CD4-positive, alpha-beta memory T cell (primary cell): ENCODE results near the gene MCUB. TPM values are rescaled to one million over a fixed set of nuclear protein-coding genes. Genes with fewer than 3 reads are reported as not detected.

Experiments
- CTCF ChIA-PET: fragments of 350-600 bp; sonication (Branson Sonifier 250); formaldehyde crosslinking; loops from one replicate; lab custom pipeline; 2021; ENCODE audit warnings: inconsistent platforms; ENCODE audit not compliant: partially characterized antibody; lab: Charles Lee
- POLR2A ChIA-PET: fragments of 350-600 bp; sonication (Branson Sonifier 250); formaldehyde crosslinking; loops from one replicate; lab custom pipeline; 2021; ENCODE audit not compliant: partially characterized antibody; lab: Charles Lee
- DNase-seq, 5 donors: peaks; one replicate each; pipeline versions ENCODE4 v3.0.0 to v3.0.0-alpha.2; 2020 to 2022; ENCODE audit warnings: mixed read lengths in 1 of 5
- H3K27ac ChIP-seq: one replicate; pipeline ENCODE4 v1.7.0; 2013; ENCODE audit warnings: low read depth, low read length
- H3K27me3 ChIP-seq: 2 replicates; pipeline ENCODE4 v1.7.0; 2013; ENCODE audit warnings: mild to moderate bottlenecking, low read length, moderate library complexity; ENCODE audit not compliant: insufficient read depth
- H3K36me3 ChIP-seq: 2 replicates; pipeline ENCODE4 v1.7.0; 2013; ENCODE audit warnings: mild to moderate bottlenecking, low read length, moderate library complexity; ENCODE audit not compliant: insufficient read depth
- H3K4me1 ChIP-seq: 2 replicates; pipeline ENCODE4 v1.7.0; 2013; ENCODE audit warnings: mild to moderate bottlenecking, low read length, moderate library complexity; ENCODE audit not compliant: insufficient read depth
- H3K4me3 ChIP-seq, 2 donors: one replicate each; pipeline ENCODE4 v1.7.0; 2013; ENCODE audit warnings: low read length in 2 of 2, mild to moderate bottlenecking in 1 of 2
- H3K9me3 ChIP-seq, 2 donors: one replicate each; pipeline ENCODE4 v1.7.0; 2013; ENCODE audit warnings: low read length in 2 of 2, control low read depth in 1 of 2; ENCODE audit not compliant: control insufficient read depth in 1 of 2
- H3K27ac Mint-ChIP-seq, 7 donors: one replicate each; pipeline ENCODE4 v1.8.0; 2020 to 2021; ENCODE audit warnings: mixed read lengths in 7 of 7, mild to moderate bottlenecking in 6 of 7, inconsistent platforms in 3 of 7, moderate library complexity in 3 of 7
- H3K27me3 Mint-ChIP-seq, 2 donors: one replicate each; pipeline ENCODE4 v1.8.0; 2020 to 2021; ENCODE audit warnings: mixed read lengths in 2 of 2
- H3K36me3 Mint-ChIP-seq, 2 donors: one replicate each; pipeline ENCODE4 v1.8.0; 2020 to 2021; ENCODE audit warnings: mixed read lengths in 2 of 2, inconsistent platforms in 1 of 2, mild to moderate bottlenecking in 1 of 2
- H3K4me1 Mint-ChIP-seq, 4 donors: one replicate each; pipeline ENCODE4 v1.8.0; 2020 to 2021; ENCODE audit warnings: mixed read lengths in 4 of 4, mild to moderate bottlenecking in 1 of 4
- H3K4me3 Mint-ChIP-seq, 8 donors: one replicate each; pipeline ENCODE4 v1.8.0; 2020 to 2021; ENCODE audit warnings: mixed read lengths in 8 of 8, mild to moderate bottlenecking in 7 of 8, moderate library complexity in 6 of 8, inconsistent platforms in 3 of 8
- H3K9me3 Mint-ChIP-seq, 8 donors: one replicate each; pipeline ENCODE4 v1.8.0; 2020 to 2021; ENCODE audit warnings: mixed read lengths in 8 of 8, mild to moderate bottlenecking in 5 of 8, inconsistent platforms in 3 of 8, moderate library complexity in 1 of 8
- intact Hi-C: fragments of 100-400 bp; cut with micrococcal nuclease; formaldehyde crosslinking; loops from one replicate; pipeline ENCODE4 v1.15.1; 2023
- polyA plus RNA-seq, 2 donors: library from polyadenylated mRNA; unstranded; fragments of 300-500 nt; fragmentation: Illumina TruSeq; gene quantifications; one replicate each; pipeline ENCODE4 v1.2.3, GENCODE V29; 2021
- total RNA-seq, 2 experiments: library from RNA; stranded (reverse); gene quantifications; one replicate each; pipeline ENCODE4 v1.2.3, GENCODE V29; 2021

The MCUB gene
- total and polyA plus RNA-seq, 4 experiments from 2014 or later = 142 to 299 (median 160) TPM

- H3K36me3 ChIP-seq = peaks cover 12% of the 10 kb centered on the region
- H3K27me3 ChIP-seq = no peaks in the 10 kb centered on the region
- ChIA-PET POLR2A (interaction anchor here (0.6 to 3.0 kb wide), 7 partner anchors 9 to 258 kb away, joined by 3 to 21 read pairs (median 5); partner anchors contain the start of genes CASP6, MCUB and PLA2G12A), CTCF (interaction anchor here (1.0 to 1.5 kb wide), 2 partner anchors 13 to 259 kb away, joined by 3 to 5 read pairs; partner anchors contain the start of gene CASP6)
- H3K4me3 Mint-ChIP-seq = peak overlapping the region; percentile 9 to 83 (median 74)
- intact Hi-C loops = loop anchor here (1.0 to 2.0 kb wide), 2 partner anchors 12 to 43 kb away; partner anchors contain the start of gene CASP6
- peak overlapping the region; percentile 7 for H3K27ac ChIP-seq
- H3K36me3 Mint-ChIP-seq = peaks cover 66 to 69% of the 10 kb centered on the region in 2 donors
- H3K27ac Mint-ChIP-seq = peak overlapping the region; percentile 79 to 93 (median 86)
- no peaks in the 10 kb centered on the region for H3K9me3 Mint-ChIP-seq
- no peaks in the 10 kb centered on the region for H3K27me3 Mint-ChIP-seq
- no peak for DNase-seq
- H3K9me3 ChIP-seq = no peaks in the 10 kb centered on the region
- peaks cover 27 to 46% (median 38%) of the 10 kb centered on the region in 4 donors for H3K4me1 Mint-ChIP-seq
- peaks cover 24% of the 10 kb centered on the region for H3K4me1 ChIP-seq
- H3K4me3 ChIP-seq = no peak overlapping the region
Observed at GRCh38 chr4:109691411-109691920, 131.4 kb downstream of the MCUB start.

GRCh38 chr4:109698656-109699055 is 138.6 kb downstream of the MCUB start:
- Mint-ChIP-seq H3K4me3 (no peak overlapping the region), H3K27ac (peak overlapping the region in 6 of 7 donors; percentile 28 to 86 (median 52)), H3K4me1 (peaks cover 29 to 67% (median 46%) of the 10 kb centered on the region in 4 donors), H3K9me3 (peaks cover 0 to 9% (median 0%) of the 10 kb centered on the region in 8 donors), H3K27me3 (no peaks in the 10 kb centered on the region), H3K36me3 (peaks cover 20 to 43% of the 10 kb centered on the region in 2 donors)
- Histone ChIP-seq H3K4me1 (peaks cover 40% of the 10 kb centered on the region), H3K36me3 (peaks cover 8% of the 10 kb centered on the region), H3K27ac (no peak overlapping the region), H3K27me3 (no peaks in the 10 kb centered on the region), H3K9me3 (no peaks in the 10 kb centered on the region), H3K4me3 (no peak overlapping the region)
- ChIA-PET POLR2A (interaction anchor here (0.7 to 3.7 kb wide), 4 partner anchors 7 to 139 kb away, joined by 3 to 20 read pairs (median 8); partner anchors contain the start of gene MCUB), CTCF (no interaction called here)
- intact Hi-C loops = no loop called here
- no peak for DNase-seq

GRCh38 chr4:109699553-109700225 is 139.6 kb downstream of the MCUB start:
- H3K4me1 Mint-ChIP-seq = peaks cover 32 to 68% (median 47%) of the 10 kb centered on the region in 4 donors
- POLR2A ChIA-PET = interaction anchor here (0.5 to 3.7 kb wide), 8 partner anchors 8 to 256 kb away, joined by 3 to 20 read pairs (median 6); partner anchors contain the start of genes MCUB and PLA2G12A
- H3K9me3 Mint-ChIP-seq = peaks cover 0 to 9% (median 0%) of the 10 kb centered on the region in 8 donors
- H3K36me3 ChIP-seq = peaks cover 8% of the 10 kb centered on the region
- H3K9me3 ChIP-seq = no peaks in the 10 kb centered on the region
- H3K4me1 ChIP-seq = peaks cover 47% of the 10 kb centered on the region
- no peak overlapping the region for H3K4me3 ChIP-seq
- H3K36me3 Mint-ChIP-seq = peaks cover 13 to 34% of the 10 kb centered on the region in 2 donors
- no peaks in the 10 kb centered on the region for H3K27me3 Mint-ChIP-seq
- H3K27me3 ChIP-seq = no peaks in the 10 kb centered on the region
- peak overlapping the region in 6 of 7 donors; percentile 12 to 81 (median 50) for H3K27ac Mint-ChIP-seq
- H3K27ac ChIP-seq = no peak overlapping the region
- intact Hi-C loops = loop anchor here (5.0 to 10.0 kb wide), 2 partner anchors 275 to 1977 kb away; partner anchors contain the start of gene PAPSS1
- DNase-seq = no peak
- CTCF ChIA-PET = interaction anchor here (1.2 to 2.6 kb wide), 4 partner anchors 15 to 274 kb away, joined by 3 to 11 read pairs (median 8); partner anchors contain the start of gene SEC24B
- H3K4me3 Mint-ChIP-seq = peak overlapping the region in 1 of 8 donors; percentile 47

- H3K9me3 ChIP-seq = no peaks in the 10 kb centered on the region
- H3K4me1 ChIP-seq = peaks cover 47% of the 10 kb centered on the region
- Mint-ChIP-seq H3K27me3 (no peaks in the 10 kb centered on the region), H3K4me3 (peak overlapping the region; percentile 92 to 98 (median 95)), H3K4me1 (peaks cover 31 to 68% (median 46%) of the 10 kb centered on the region in 4 donors), H3K36me3 (peaks cover 8 to 25% of the 10 kb centered on the region in 2 donors), H3K9me3 (peaks cover 0 to 8% (median 0%) of the 10 kb centered on the region in 8 donors), H3K27ac (peak overlapping the region; percentile 86 to 96 (median 93))
- peak overlapping the region; percentile 37 to 56 for H3K4me3 ChIP-seq
- POLR2A ChIA-PET = interaction anchor here (0.6 to 4.6 kb wide), 13 partner anchors 10 to 269 kb away, joined by 3 to 23 read pairs (median 8); partner anchors contain the start of genes GAR1, MCUB, PLA2G12A and SEC24B
- intact Hi-C loops = loop anchor here (5.0 to 10.0 kb wide), 2 partner anchors 273 to 1979 kb away; partner anchors contain the start of gene PAPSS1
- peak overlapping the region; percentile 71 for H3K27ac ChIP-seq
- no peaks in the 10 kb centered on the region for H3K27me3 ChIP-seq
- CTCF ChIA-PET = interaction anchor here (0.7 to 4.3 kb wide), 15 partner anchors 9 to 276 kb away, joined by 3 to 17 read pairs (median 6); partner anchors contain the start of genes PLA2G12A and SEC24B
- peaks cover 8% of the 10 kb centered on the region for H3K36me3 ChIP-seq
- DNase-seq = peak in 2 of 5 donors; percentile 12 to 17
Observed at GRCh38 chr4:109701566-109702410, 141.7 kb downstream of the MCUB start.

GRCh38 chr4:109702950-109703663 is 143.1 kb downstream of the MCUB start, which contains the start of gene CASP6:
Gene CASP6 (minus strand): TSS chr4:109703445. CDS start chr4:109703395, 50 bp downstream.
- H3K9me3 Mint-ChIP-seq = peaks cover 0 to 7% (median 0%) of the 10 kb centered on the region in 8 donors
- H3K4me3 Mint-ChIP-seq = peak within 1 kb of the TSS; percentile 92 to 98 (median 95)
- peaks cover 47% of the 10 kb centered on the region for H3K4me1 ChIP-seq
- peaks cover 31 to 60% (median 42%) of the 10 kb centered on the region in 4 donors for H3K4me1 Mint-ChIP-seq
- no peaks in the 10 kb centered on the region for H3K9me3 ChIP-seq
- ChIA-PET CTCF (interaction anchor here (0.8 to 4.3 kb wide), 11 partner anchors 9 to 141 kb away, joined by 3 to 17 read pairs (median 4); partner anchors contain the start of gene PLA2G12A), POLR2A (interaction anchor here (0.6 to 4.6 kb wide), 13 partner anchors 12 to 272 kb away, joined by 3 to 23 read pairs (median 4); partner anchors contain the start of genes MCUB, PLA2G12A and SEC24B)
- H3K27ac Mint-ChIP-seq = peak within 1 kb of the TSS; percentile 86 to 96 (median 93)
- peaks cover 0 to 18% of the 10 kb centered on the region in 2 donors for H3K36me3 Mint-ChIP-seq
- peak; percentile 72 to 83 (median 77) for DNase-seq
- intact Hi-C loops = loop anchor here (1.0 to 10.0 kb wide), 10 partner anchors 12 to 1981 kb away; partner anchors contain the start of genes GAR1, PAPSS1 and SEC24B
- peak within 1 kb of the TSS; percentile 48 to 56 for H3K4me3 ChIP-seq
- no peaks in the 10 kb centered on the region for H3K27me3 Mint-ChIP-seq
- peak within 1 kb of the TSS; percentile 71 for H3K27ac ChIP-seq
- no peaks in the 10 kb centered on the region for H3K36me3 ChIP-seq
- H3K27me3 ChIP-seq = no peaks in the 10 kb centered on the region
